HL-60 (cell line): ENCODE results near the gene BET1.

Experiments
- GABPA ChIP-seq: IDR thresholded peaks from 2 replicates; pipeline ENCODE4 v1.6.1; 2012; ENCODE audit warnings: low read depth
- POLR2AphosphoS5 ChIP-seq: IDR thresholded peaks from 2 replicates; pipeline ENCODE4 v1.6.1; 2012; ENCODE audit warnings: low read depth
- SPI1 ChIP-seq: IDR thresholded peaks from 2 replicates; pipeline ENCODE4 v1.6.1; 2012; ENCODE audit warnings: low read depth, mild to moderate bottlenecking, borderline replicate concordance
- TF ChIP-seq, protein P1 (sequence below): IDR thresholded peaks from one replicate; pipeline ENCODE4 v1.5.1; 2011; ENCODE audit warnings: low read length, control low read depth, inconsistent platforms; ENCODE audit not compliant: insufficient read depth
- TF ChIP-seq, protein P2 (sequence below): IDR thresholded peaks from 2 replicates; pipeline ENCODE4 v1.6.1; 2012; ENCODE audit warnings: low read depth; ENCODE audit not compliant: insufficient replicate concordance

DNA sequence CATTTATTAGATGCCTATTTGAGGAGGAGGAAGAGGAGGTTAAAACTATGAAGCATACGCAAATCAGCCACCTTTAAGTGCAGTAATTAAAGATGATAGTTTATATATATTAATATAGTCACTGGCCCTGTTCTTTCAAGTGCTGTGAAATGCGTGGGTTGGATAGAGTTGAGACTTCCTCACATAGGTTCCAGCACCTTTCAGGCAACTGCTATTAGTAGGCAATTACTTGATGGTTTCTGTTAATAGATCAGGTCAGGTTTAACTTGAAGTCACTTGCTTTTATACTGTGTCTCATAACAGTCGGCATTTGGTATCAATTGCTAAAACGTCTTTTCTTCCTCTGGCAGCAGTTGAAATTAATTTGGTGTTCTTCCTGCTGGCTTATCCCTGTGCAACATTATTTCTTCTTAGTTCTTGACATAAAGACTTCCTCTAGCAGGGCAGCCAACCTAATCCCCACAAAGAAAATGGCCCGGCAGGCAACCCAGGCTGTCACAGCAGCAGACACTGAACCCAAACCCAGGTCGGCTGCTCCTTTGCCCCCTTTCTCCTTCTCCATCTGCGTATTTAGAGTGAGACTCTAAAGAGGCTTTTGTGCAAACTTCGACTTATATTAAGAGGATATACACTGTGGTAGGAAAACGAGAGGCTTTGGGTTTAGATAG lies 35.3 kb upstream of the BET1 start:
- TF ChIP-seq, protein P1, sequence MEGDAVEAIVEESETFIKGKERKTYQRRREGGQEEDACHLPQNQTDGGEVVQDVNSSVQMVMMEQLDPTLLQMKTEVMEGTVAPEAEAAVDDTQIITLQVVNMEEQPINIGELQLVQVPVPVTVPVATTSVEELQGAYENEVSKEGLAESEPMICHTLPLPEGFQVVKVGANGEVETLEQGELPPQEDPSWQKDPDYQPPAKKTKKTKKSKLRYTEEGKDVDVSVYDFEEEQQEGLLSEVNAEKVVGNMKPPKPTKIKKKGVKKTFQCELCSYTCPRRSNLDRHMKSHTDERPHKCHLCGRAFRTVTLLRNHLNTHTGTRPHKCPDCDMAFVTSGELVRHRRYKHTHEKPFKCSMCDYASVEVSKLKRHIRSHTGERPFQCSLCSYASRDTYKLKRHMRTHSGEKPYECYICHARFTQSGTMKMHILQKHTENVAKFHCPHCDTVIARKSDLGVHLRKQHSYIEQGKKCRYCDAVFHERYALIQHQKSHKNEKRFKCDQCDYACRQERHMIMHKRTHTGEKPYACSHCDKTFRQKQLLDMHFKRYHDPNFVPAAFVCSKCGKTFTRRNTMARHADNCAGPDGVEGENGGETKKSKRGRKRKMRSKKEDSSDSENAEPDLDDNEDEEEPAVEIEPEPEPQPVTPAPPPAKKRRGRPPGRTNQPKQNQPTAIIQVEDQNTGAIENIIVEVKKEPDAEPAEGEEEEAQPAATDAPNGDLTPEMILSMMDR = no peak
- TF ChIP-seq POLR2AphosphoS5 (no peak), GABPA (no peak), SPI1 (no peak)
- TF ChIP-seq, protein P2, sequence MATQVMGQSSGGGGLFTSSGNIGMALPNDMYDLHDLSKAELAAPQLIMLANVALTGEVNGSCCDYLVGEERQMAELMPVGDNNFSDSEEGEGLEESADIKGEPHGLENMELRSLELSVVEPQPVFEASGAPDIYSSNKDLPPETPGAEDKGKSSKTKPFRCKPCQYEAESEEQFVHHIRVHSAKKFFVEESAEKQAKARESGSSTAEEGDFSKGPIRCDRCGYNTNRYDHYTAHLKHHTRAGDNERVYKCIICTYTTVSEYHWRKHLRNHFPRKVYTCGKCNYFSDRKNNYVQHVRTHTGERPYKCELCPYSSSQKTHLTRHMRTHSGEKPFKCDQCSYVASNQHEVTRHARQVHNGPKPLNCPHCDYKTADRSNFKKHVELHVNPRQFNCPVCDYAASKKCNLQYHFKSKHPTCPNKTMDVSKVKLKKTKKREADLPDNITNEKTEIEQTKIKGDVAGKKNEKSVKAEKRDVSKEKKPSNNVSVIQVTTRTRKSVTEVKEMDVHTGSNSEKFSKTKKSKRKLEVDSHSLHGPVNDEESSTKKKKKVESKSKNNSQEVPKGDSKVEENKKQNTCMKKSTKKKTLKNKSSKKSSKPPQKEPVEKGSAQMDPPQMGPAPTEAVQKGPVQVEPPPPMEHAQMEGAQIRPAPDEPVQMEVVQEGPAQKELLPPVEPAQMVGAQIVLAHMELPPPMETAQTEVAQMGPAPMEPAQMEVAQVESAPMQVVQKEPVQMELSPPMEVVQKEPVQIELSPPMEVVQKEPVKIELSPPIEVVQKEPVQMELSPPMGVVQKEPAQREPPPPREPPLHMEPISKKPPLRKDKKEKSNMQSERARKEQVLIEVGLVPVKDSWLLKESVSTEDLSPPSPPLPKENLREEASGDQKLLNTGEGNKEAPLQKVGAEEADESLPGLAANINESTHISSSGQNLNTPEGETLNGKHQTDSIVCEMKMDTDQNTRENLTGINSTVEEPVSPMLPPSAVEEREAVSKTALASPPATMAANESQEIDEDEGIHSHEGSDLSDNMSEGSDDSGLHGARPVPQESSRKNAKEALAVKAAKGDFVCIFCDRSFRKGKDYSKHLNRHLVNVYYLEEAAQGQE = no peak
